ENCODE results near the gene VTA1. TPM values are rescaled to one million over a fixed set of nuclear protein-coding genes. Genes with fewer than 3 reads are reported as not detected.

Gene VTA1
- total and polyA plus RNA-seq, 2 of the 13 experiments (the other 11 are each of a cell fraction or from before 2014, with no cell fraction given): 70.7 to 89.1 TPM

DNA sequence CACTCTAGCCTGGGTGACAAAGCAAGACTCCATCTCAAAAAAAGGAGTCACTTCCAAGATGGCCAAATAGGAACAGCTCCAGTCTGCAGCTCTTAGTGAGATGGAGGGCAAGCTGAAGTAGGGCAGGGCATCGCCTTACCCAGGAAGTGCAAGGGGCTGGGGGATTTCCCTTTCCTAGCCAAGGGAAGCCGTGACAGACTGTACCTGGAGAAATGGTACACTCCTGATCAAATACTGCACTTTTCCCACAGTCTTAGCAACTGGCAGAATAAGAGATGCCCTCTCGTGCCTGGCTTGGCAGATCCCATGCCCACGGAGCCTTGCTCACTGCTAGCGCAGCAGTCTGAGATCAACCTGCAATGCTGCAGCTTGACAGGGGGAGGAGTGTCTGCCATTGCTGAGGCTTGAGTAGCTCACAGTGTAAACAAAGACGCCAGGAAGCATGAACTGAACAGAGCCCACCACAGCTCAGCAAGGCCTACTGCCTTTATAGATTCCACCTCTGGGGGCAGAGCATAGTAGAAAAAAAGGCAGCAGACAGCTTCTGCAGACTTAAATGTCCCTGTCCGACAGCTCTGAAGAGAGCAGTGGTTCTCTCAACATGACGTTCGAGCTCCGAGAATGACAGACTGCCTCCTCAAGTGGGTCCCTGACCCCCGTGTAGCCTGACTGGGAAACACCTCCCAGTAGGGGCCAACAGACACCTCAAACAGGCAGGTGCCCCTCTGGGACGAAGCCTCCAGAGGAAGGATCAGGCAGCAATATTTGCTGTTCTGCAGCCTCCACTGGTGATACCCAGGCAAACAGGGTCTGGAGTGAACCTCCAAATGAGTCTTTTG, 85.4 kb downstream of the VTA1 start (continued):
- TF ChIP-seq, protein P1, sequence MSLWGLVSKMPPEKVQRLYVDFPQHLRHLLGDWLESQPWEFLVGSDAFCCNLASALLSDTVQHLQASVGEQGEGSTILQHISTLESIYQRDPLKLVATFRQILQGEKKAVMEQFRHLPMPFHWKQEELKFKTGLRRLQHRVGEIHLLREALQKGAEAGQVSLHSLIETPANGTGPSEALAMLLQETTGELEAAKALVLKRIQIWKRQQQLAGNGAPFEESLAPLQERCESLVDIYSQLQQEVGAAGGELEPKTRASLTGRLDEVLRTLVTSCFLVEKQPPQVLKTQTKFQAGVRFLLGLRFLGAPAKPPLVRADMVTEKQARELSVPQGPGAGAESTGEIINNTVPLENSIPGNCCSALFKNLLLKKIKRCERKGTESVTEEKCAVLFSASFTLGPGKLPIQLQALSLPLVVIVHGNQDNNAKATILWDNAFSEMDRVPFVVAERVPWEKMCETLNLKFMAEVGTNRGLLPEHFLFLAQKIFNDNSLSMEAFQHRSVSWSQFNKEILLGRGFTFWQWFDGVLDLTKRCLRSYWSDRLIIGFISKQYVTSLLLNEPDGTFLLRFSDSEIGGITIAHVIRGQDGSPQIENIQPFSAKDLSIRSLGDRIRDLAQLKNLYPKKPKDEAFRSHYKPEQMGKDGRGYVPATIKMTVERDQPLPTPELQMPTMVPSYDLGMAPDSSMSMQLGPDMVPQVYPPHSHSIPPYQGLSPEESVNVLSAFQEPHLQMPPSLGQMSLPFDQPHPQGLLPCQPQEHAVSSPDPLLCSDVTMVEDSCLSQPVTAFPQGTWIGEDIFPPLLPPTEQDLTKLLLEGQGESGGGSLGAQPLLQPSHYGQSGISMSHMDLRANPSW (CRISPR knock-in tag; IDR thresholded peaks at IDR 0.05; ENCODE audit: borderline replicate concordance): peak; percentile 96; the same call in 1 of the 2 replicates
- TF ChIP-seq BCL6 (CRISPR knock-in tag; IDR thresholded peaks at IDR 0.05) (peak; percentile 56), BHLHE40 (IDR thresholded peaks at IDR 0.05; ENCODE audit: low read length) (0 out of 2 replicates have a peak, but pooled peaks have one; percentile 36), EP300 (IDR thresholded peaks at IDR 0.05; ENCODE audit: low read depth in 2 of 2, low read length in 2 of 2) (0 out of 4 replicates have a peak, but pooled peaks have one; percentile 23 to 37), EP300 (CRISPR knock-in tag; IDR thresholded peaks at IDR 0.05; ENCODE audit: borderline replicate concordance) (peak; percentile 61; the same call in 1 of the 2 replicates), ZNF605 (CRISPR knock-in tag; IDR thresholded peaks at IDR 0.05) (peak; percentile 76), NR2F2 (IDR thresholded peaks at IDR 0.05; ENCODE audit: borderline replicate concordance, low read depth) (0 out of 2 replicates have a peak, but pooled peaks have one; percentile 11), XRCC5 (optimal IDR thresholded peaks at IDR 0.05; ENCODE audit: low read length) (peak; percentile 79), ZNF274 (CRISPR knock-in tag; IDR thresholded peaks at IDR 0.05) (peak; percentile 31; the same call in 1 of the 2 replicates), SMAD3 (CRISPR knock-in tag; IDR thresholded peaks at IDR 0.05) (peak; percentile 92), ZNF225 (CRISPR knock-in tag; IDR thresholded peaks at IDR 0.05) (peak; percentile 78; the same call in 1 of the 2 replicates), DR1 (CRISPR knock-in tag; IDR thresholded peaks at IDR 0.05) (peak; percentile 58; the same call in 1 of the 2 replicates), GATAD2A (CRISPR knock-in tag; IDR thresholded peaks at IDR 0.05) (peak; percentile 93), KAT8 (CRISPR knock-in tag; IDR thresholded peaks at IDR 0.05) (peak; percentile 91), HOXA3 (CRISPR knock-in tag; IDR thresholded peaks at IDR 0.05) (peak; percentile 73)
- TF ChIP-seq, protein P2, sequence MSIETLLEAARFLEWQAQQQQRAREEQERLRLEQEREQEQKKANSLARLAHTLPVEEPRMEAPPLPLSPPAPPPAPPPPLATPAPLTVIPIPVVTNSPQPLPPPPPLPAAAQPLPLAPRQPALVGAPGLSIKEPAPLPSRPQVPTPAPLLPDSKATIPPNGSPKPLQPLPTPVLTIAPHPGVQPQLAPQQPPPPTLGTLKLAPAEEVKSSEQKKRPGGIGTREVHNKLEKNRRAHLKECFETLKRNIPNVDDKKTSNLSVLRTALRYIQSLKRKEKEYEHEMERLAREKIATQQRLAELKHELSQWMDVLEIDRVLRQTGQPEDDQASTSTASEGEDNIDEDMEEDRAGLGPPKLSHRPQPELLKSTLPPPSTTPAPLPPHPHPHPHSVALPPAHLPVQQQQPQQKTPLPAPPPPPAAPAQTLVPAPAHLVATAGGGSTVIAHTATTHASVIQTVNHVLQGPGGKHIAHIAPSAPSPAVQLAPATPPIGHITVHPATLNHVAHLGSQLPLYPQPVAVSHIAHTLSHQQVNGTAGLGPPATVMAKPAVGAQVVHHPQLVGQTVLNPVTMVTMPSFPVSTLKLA (IDR thresholded peaks at IDR 0.05): peak; percentile 28; the same call in 1 of the 2 replicates
- TF ChIP-seq, protein P3, sequence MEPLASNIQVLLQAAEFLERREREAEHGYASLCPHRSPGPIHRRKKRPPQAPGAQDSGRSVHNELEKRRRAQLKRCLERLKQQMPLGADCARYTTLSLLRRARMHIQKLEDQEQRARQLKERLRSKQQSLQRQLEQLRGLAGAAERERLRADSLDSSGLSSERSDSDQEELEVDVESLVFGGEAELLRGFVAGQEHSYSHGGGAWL (CRISPR knock-in tag; IDR thresholded peaks at IDR 0.05): peak; percentile 32; the same call in 1 of the 2 replicates
- TF ChIP-seq, protein P4, sequence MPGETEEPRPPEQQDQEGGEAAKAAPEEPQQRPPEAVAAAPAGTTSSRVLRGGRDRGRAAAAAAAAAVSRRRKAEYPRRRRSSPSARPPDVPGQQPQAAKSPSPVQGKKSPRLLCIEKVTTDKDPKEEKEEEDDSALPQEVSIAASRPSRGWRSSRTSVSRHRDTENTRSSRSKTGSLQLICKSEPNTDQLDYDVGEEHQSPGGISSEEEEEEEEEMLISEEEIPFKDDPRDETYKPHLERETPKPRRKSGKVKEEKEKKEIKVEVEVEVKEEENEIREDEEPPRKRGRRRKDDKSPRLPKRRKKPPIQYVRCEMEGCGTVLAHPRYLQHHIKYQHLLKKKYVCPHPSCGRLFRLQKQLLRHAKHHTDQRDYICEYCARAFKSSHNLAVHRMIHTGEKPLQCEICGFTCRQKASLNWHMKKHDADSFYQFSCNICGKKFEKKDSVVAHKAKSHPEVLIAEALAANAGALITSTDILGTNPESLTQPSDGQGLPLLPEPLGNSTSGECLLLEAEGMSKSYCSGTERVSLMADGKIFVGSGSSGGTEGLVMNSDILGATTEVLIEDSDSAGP (CRISPR knock-in tag; IDR thresholded peaks at IDR 0.05; ENCODE audit: borderline replicate concordance): peak; percentile 88
- TF ChIP-seq, protein P5, sequence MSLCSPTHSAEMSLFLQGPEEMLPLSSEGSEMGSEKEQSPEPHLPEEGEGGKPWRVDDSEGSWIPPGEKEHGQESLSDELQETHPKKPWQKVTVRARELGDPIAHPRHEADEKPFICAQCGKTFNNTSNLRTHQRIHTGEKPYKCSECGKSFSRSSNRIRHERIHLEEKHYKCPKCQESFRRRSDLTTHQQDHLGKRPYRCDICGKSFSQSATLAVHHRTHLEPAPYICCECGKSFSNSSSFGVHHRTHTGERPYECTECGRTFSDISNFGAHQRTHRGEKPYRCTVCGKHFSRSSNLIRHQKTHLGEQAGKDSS (CRISPR knock-in tag; IDR thresholded peaks at IDR 0.05; ENCODE audit: borderline replicate concordance, low read depth): peak; percentile 84; the same call in 1 of the 2 replicates
- TF ChIP-seq, protein P6, sequence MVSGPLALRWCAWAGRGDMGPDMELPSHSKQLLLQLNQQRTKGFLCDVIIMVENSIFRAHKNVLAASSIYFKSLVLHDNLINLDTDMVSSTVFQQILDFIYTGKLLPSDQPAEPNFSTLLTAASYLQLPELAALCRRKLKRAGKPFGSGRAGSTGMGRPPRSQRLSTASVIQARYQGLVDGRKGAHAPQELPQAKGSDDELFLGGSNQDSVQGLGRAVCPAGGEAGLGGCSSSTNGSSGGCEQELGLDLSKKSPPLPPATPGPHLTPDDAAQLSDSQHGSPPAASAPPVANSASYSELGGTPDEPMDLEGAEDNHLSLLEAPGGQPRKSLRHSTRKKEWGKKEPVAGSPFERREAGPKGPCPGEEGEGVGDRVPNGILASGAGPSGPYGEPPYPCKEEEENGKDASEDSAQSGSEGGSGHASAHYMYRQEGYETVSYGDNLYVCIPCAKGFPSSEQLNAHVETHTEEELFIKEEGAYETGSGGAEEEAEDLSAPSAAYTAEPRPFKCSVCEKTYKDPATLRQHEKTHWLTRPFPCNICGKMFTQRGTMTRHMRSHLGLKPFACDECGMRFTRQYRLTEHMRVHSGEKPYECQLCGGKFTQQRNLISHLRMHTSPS (CRISPR knock-in tag; IDR thresholded peaks at IDR 0.05; ENCODE audit: low read depth): peak; percentile 71; the same call in 1 of the 2 replicates

Measured in HepG2 (cell line).